ENCODE results near the gene NDUFAF4.

The NDUFAF4 gene

DNA sequence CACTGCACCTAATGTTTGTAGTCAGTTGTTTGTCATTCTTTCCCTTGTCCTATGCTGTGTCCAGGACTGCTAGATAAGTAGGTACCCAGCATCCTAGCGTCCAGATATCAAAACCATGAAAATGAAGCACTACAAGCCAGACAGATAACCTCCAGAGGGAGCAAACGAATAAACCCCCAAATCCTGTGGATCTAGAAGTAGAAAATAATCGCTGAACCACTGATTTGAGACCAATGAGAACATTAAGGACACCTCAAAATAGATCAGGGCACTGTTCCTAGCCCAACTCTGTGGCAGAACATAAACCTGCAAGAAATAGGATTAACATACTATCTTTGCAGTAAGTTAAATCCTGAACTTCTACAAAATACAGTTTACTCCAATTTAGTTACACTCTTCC is 25.7 kb upstream of the NDUFAF4 start (continued):
- TF ChIP-seq, protein P1, sequence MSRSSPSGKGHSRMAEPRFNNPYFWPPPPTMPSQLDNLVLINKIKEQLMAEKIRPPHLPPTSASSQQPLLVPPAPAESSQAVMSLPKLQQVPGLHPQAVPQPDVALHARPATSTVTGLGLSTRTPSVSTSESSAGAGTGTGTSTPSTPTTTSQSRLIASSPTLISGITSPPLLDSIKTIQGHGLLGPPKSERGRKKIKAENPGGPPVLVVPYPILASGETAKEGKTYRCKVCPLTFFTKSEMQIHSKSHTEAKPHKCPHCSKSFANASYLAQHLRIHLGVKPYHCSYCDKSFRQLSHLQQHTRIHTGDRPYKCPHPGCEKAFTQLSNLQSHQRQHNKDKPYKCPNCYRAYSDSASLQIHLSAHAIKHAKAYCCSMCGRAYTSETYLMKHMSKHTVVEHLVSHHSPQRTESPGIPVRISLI (tag by site-specific recombination; IDR thresholded peaks at IDR 0.05), result no peak
- TF ChIP-seq GFI1B (tag by site-specific recombination; IDR thresholded peaks at IDR 0.05) (no peak), ZNF629 (tag by site-specific recombination; IDR thresholded peaks at IDR 0.05) (no peak), ZNF571 (tag by site-specific recombination; IDR thresholded peaks at IDR 0.05) (no peak), BCL11A (tag by site-specific recombination; IDR thresholded peaks at IDR 0.05; ENCODE audit: low read depth) (no peak), ZNF416 (tag by site-specific recombination; IDR thresholded peaks at IDR 0.05) (no peak), HOXD13 (CRISPR knock-in tag; IDR thresholded peaks at IDR 0.05; ENCODE audit: borderline replicate concordance) (no peak), ZNF510 (tag by site-specific recombination; IDR thresholded peaks at IDR 0.05; ENCODE audit: insufficient replicate concordance) (no peak), GLI2 (tag by site-specific recombination; IDR thresholded peaks at IDR 0.05; ENCODE audit: borderline replicate concordance, low read depth) (no peak)

DNA sequence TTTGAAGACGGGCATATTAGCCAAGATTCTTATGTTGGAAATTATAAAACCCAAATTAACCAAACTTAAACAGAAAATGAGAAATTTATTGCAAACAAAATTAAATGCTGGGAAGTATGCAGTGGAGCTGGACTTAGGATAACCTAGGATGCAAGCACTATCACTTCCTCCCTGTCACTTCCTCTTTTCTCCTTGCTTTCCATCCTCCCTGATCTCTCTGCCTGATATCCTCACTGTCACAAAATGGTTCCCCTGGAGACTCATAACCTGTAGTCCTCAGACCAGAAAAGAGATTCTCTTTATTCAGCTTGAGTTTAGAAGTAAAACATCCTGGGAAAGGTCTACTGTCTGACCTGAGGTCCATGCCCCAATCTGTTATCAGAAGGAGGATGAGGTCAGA is 19.4 kb upstream of the NDUFAF4 start:
- H3K27ac ChIP-seq (ENCODE audit: extremely low read depth, low read depth, low read length), result no peak overlapping the region
- POLR2A ChIA-PET, result interaction anchor here (0.6 kb wide), 1 partner anchor 139 kb away, joined by 5 read pairs; no protein-coding TSS in a partner anchor
- CTCF ChIA-PET, result interaction anchor here (1.1 to 1.4 kb wide), 2 partner anchors 17 to 19 kb away, joined by 4 to 9 read pairs; no protein-coding TSS in a partner anchor
- no peaks in the 10 kb centered on the region for H3K9me3 ChIP-seq (ENCODE audit: control insufficient read depth, insufficient read depth, low read depth, low read length)
- no peak for TF ChIP-seq ZSCAN30 (tag by site-specific recombination; IDR thresholded peaks at IDR 0.05)
- no peak for TF ChIP-seq ZNF426 (tag by site-specific recombination; IDR thresholded peaks at IDR 0.05)
- TF ChIP-seq ZEB2 (tag by site-specific recombination; IDR thresholded peaks at IDR 0.05), result no peak
- TF ChIP-seq ZNF514 (tag by site-specific recombination; IDR thresholded peaks at IDR 0.05), result no peak
- no peak for TF ChIP-seq ZNF138 (tag by site-specific recombination; IDR thresholded peaks at IDR 0.05; ENCODE audit: borderline replicate concordance)
- no peak for TF ChIP-seq ZNF132 (tag by site-specific recombination; IDR thresholded peaks at IDR 0.05; ENCODE audit: borderline replicate concordance)
- no peak for TF ChIP-seq ZNF701 (tag by site-specific recombination; IDR thresholded peaks at IDR 0.05)
- TF ChIP-seq ZNF416 (tag by site-specific recombination; IDR thresholded peaks at IDR 0.05), result no peak
- TF ChIP-seq, protein P2, sequence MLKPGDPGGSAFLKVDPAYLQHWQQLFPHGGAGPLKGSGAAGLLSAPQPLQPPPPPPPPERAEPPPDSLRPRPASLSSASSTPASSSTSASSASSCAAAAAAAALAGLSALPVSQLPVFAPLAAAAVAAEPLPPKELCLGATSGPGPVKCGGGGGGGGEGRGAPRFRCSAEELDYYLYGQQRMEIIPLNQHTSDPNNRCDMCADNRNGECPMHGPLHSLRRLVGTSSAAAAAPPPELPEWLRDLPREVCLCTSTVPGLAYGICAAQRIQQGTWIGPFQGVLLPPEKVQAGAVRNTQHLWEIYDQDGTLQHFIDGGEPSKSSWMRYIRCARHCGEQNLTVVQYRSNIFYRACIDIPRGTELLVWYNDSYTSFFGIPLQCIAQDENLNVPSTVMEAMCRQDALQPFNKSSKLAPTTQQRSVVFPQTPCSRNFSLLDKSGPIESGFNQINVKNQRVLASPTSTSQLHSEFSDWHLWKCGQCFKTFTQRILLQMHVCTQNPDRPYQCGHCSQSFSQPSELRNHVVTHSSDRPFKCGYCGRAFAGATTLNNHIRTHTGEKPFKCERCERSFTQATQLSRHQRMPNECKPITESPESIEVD (tag by site-specific recombination; IDR thresholded peaks at IDR 0.05), result no peak
- no peak for TF ChIP-seq ZFP69B (tag by site-specific recombination; IDR thresholded peaks at IDR 0.05)
- no peak for TF ChIP-seq SETDB1 (IDR thresholded peaks at IDR 0.05; ENCODE audit: insufficient read length, low read length)
- no peaks in the 10 kb centered on the region for H3K36me3 ChIP-seq (ENCODE audit: control insufficient read depth in 2 of 2, insufficient read depth in 1 of 2, low read length in 2 of 2)
- no peaks in the 10 kb centered on the region for H3K4me1 ChIP-seq (ENCODE audit: control insufficient read depth, insufficient read depth, low read length)
- H3K4me3 ChIP-seq (ENCODE audit: low read depth, low read length), result no peak overlapping the region

DNA sequence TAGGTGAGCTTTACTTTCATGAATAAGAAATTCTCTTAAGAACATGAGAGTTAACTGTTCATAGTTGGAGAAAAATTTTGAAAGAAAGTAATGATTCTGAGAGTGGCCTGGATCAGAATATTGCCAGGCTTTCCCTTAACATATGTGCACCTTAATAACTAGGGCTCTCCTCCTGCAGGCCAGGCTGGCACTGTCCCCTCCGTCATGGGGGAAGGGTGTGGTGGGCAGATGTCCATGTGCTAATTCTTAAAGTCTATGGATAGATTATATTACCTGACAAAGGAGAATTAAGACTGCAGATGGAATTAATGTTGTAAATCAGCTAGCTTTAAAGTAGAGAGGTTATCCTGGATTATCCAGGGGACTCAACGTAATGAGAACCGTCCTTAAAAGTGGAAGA is 15.9 kb upstream of the NDUFAF4 start:
- H3K27ac ChIP-seq (ENCODE audit: extremely low read depth, low read depth, low read length), result no peak overlapping the region
- ChIA-PET POLR2A (no interaction called here), CTCF (interaction anchor here (0.7 to 4.1 kb wide), 2 partner anchors 15 to 491 kb away, joined by 3 to 24 read pairs; partner anchors contain the start of gene NDUFAF4)

More for the DNA sequence above, 15.9 kb upstream of the NDUFAF4 start:
- Histone ChIP-seq H3K4me3 (ENCODE audit: low read depth, low read length) (no peak overlapping the region), H3K36me3 (ENCODE audit: control insufficient read depth in 2 of 2, insufficient read depth in 1 of 2, low read length in 2 of 2) (no peaks in the 10 kb centered on the region), H3K9me3 (ENCODE audit: control insufficient read depth, insufficient read depth, low read depth, low read length) (no peaks in the 10 kb centered on the region), H3K4me1 (ENCODE audit: control insufficient read depth, insufficient read depth, low read length) (no peaks in the 10 kb centered on the region)
- TF ChIP-seq ZNF23 (tag by site-specific recombination; IDR thresholded peaks at IDR 0.05; ENCODE audit: borderline replicate concordance) (no peak), ZNF133 (tag by site-specific recombination; IDR thresholded peaks at IDR 0.05) (no peak), ZNF830 (tag by site-specific recombination; IDR thresholded peaks at IDR 0.05; ENCODE audit: low read depth) (no peak), REPIN1 (tag by site-specific recombination; IDR thresholded peaks at IDR 0.05; ENCODE audit: low read depth) (no peak)
- TF ChIP-seq, protein P3, sequence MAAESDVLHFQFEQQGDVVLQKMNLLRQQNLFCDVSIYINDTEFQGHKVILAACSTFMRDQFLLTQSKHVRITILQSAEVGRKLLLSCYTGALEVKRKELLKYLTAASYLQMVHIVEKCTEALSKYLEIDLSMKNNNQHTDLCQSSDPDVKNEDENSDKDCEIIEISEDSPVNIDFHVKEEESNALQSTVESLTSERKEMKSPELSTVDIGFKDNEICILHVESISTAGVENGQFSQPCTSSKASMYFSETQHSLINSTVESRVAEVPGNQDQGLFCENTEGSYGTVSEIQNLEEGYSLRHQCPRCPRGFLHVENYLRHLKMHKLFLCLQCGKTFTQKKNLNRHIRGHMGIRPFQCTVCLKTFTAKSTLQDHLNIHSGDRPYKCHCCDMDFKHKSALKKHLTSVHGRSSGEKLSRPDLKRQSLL (tag by site-specific recombination; IDR thresholded peaks at IDR 0.05), result no peak
